ENCODE measurements around the gene RPN2. TPM values are rescaled to one million over a fixed set of nuclear protein-coding genes. Genes with fewer than 3 reads are reported as not detected.

The RPN2 gene
- total RNA-seq, 1 experiment from 2014 or later: 220 TPM

DNA sequence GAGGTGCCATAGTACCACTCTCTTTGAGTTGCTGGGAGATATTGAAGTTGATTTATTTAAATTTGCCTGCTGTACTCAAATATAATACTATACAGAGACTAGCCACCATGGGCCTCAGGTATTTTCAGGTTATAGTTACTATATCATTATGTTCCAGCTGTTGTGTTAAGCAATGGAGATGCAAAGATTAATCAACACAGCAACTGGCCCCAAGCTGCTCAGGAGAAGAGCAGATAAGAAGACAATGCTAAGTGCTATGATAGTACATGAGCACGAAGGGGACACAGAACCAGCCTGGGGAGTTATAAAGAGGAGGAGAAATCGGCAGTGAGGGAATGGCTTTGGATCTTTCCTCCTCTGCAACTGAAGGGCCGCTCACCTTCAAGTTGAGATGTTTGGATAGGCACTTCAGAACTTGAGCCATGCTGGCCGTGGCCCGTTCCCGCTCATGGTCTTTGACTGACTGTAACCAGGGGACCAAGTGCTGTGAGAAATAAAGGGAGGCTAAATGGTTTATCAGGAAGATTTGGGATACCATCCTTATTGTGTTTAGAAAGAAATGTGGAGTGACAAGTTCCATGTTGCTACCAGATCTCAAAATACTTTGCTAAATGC lies 24.3 kb upstream of the RPN2 start:
- DNase-seq (ENCODE audit: low read depth, low spot score): no peak
- ATAC-seq: no peak
- POLR2A ChIA-PET: no interaction called here

More for the DNA sequence above, 24.3 kb upstream of the RPN2 start:
- H3K4me1 ChIP-seq (ENCODE audit: control insufficient read depth in 1 of 2, insufficient read depth in 2 of 2, low read length in 2 of 2): no peaks in the 10 kb centered on the region
- H3K4me2 ChIP-seq (ENCODE audit: low read length): no peak overlapping the region
- no peaks in the 10 kb centered on the region for H4K20me1 ChIP-seq (ENCODE audit: insufficient read depth)
- H3K4me3 ChIP-seq (replicated peaks in 1 of 2; ENCODE audit: low read depth in 1 of 2, low read length in 2 of 2): no peak overlapping the region
- no TSS peak for BruUV-seq (replicated peaks)
- no peaks in the 10 kb centered on the region for H3K79me2 ChIP-seq (ENCODE audit: insufficient read depth, low read length)
- H3K9me2 ChIP-seq (ENCODE audit: insufficient read depth): no peaks in the 10 kb centered on the region
- H3K9ac ChIP-seq (ENCODE audit: low read length): no peak overlapping the region
- intact Hi-C loops (cut with micrococcal nuclease): no loop called here
- no peaks in the 10 kb centered on the region for H3K36me3 ChIP-seq (ENCODE audit: control insufficient read depth in 1 of 2, insufficient read depth in 2 of 2, low read length in 2 of 2)
- no peak overlapping the region for H3K27ac ChIP-seq (ENCODE audit: low read depth, low read length)
- no peaks in the 10 kb centered on the region for H3K27me3 ChIP-seq (ENCODE audit: insufficient read depth, low read length)
- CTCF ChIA-PET: no interaction called here
- H2AFZ ChIP-seq (ENCODE audit: low read depth, low read length, poor library complexity, severe bottlenecking): no peak overlapping the region
- RAD21 ChIA-PET (ENCODE audit: low non-redundant PET in 1 of 2, low total read pairs in 2 of 2, uncharacterized antibody in 2 of 2, unreplicated experiment in 2 of 2): no interaction called here
- TF ChIP-seq ZFX (IDR thresholded peaks at IDR 0.05) (no peak), ELF1 (IDR thresholded peaks at IDR 0.05; ENCODE audit: borderline replicate concordance, low read depth) (no peak), YY1 (IDR thresholded peaks at IDR 0.05; ENCODE audit: extremely low read depth, insufficient replicate concordance, low read depth, low read length) (no peak), POLR2AphosphoS5 (IDR thresholded peaks at IDR 0.05; ENCODE audit: low read depth, low read length) (no peak), CBX3 (IDR thresholded peaks at IDR 0.05; ENCODE audit: low read depth) (no peak), FOSL1 (IDR thresholded peaks at IDR 0.05; ENCODE audit: low read depth) (no peak), CEBPB (IDR thresholded peaks at IDR 0.05; ENCODE audit: low read depth) (no peak), EZH2phosphoT487 (IDR thresholded peaks at IDR 0.05; ENCODE audit: borderline replicate concordance) (no peak)
- TF ChIP-seq, protein P1, sequence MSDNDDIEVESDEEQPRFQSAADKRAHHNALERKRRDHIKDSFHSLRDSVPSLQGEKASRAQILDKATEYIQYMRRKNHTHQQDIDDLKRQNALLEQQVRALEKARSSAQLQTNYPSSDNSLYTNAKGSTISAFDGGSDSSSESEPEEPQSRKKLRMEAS (IDR thresholded peaks at IDR 0.05): no peak
- TF ChIP-seq, protein P2, sequence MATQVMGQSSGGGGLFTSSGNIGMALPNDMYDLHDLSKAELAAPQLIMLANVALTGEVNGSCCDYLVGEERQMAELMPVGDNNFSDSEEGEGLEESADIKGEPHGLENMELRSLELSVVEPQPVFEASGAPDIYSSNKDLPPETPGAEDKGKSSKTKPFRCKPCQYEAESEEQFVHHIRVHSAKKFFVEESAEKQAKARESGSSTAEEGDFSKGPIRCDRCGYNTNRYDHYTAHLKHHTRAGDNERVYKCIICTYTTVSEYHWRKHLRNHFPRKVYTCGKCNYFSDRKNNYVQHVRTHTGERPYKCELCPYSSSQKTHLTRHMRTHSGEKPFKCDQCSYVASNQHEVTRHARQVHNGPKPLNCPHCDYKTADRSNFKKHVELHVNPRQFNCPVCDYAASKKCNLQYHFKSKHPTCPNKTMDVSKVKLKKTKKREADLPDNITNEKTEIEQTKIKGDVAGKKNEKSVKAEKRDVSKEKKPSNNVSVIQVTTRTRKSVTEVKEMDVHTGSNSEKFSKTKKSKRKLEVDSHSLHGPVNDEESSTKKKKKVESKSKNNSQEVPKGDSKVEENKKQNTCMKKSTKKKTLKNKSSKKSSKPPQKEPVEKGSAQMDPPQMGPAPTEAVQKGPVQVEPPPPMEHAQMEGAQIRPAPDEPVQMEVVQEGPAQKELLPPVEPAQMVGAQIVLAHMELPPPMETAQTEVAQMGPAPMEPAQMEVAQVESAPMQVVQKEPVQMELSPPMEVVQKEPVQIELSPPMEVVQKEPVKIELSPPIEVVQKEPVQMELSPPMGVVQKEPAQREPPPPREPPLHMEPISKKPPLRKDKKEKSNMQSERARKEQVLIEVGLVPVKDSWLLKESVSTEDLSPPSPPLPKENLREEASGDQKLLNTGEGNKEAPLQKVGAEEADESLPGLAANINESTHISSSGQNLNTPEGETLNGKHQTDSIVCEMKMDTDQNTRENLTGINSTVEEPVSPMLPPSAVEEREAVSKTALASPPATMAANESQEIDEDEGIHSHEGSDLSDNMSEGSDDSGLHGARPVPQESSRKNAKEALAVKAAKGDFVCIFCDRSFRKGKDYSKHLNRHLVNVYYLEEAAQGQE (IDR thresholded peaks at IDR 0.05; ENCODE audit: low read depth): no peak
- no peaks in the 10 kb centered on the region for H3K9me3 ChIP-seq (ENCODE audit: control insufficient read depth in 1 of 2, insufficient read depth in 1 of 2, low read depth in 1 of 2, low read length in 2 of 2)

All from HCT116 (cell line).